Ishikawa (cell line): Measurements from ENCODE around the gene SCGB1A1.

Source experiments
- CEBPB ChIP-seq: IDR thresholded peaks from 2 replicates; pipeline ENCODE4 v1.6.1; 2012
- EGR1 ChIP-seq: IDR thresholded peaks from 2 replicates; pipeline ENCODE4 v1.6.1; 2012
- NFIC ChIP-seq: IDR thresholded peaks from 2 replicates; pipeline ENCODE4 v1.6.1; 2012
- RAD21 ChIP-seq: IDR thresholded peaks from 2 replicates; pipeline ENCODE4 v1.6.1; 2012; ENCODE audit warnings: low read depth
- TEAD4 ChIP-seq: IDR thresholded peaks from 2 replicates; pipeline ENCODE4 v1.6.1; 2012
- YY1 ChIP-seq: IDR thresholded peaks from 2 replicates; pipeline ENCODE4 v1.6.1; 2012; ENCODE audit warnings: low read depth
- TF ChIP-seq, protein P1 (sequence below): IDR thresholded peaks from 2 replicates; pipeline ENCODE4 v1.6.1; 2012
- TF ChIP-seq, protein P2 (sequence below): IDR thresholded peaks from 2 replicates; pipeline ENCODE4 v1.6.1; 2012; ENCODE audit warnings: low read depth, mild to moderate bottlenecking

GRCh38 chr11:62418733-62419132 lies at the start of gene SCGB1A1:
- TF ChIP-seq RAD21 (no peak), EGR1 (no peak), NFIC (no peak), CEBPB (no peak), YY1 (no peak), TEAD4 (no peak)
- TF ChIP-seq, protein P1, sequence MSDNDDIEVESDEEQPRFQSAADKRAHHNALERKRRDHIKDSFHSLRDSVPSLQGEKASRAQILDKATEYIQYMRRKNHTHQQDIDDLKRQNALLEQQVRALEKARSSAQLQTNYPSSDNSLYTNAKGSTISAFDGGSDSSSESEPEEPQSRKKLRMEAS: no peak
- TF ChIP-seq, protein P2, sequence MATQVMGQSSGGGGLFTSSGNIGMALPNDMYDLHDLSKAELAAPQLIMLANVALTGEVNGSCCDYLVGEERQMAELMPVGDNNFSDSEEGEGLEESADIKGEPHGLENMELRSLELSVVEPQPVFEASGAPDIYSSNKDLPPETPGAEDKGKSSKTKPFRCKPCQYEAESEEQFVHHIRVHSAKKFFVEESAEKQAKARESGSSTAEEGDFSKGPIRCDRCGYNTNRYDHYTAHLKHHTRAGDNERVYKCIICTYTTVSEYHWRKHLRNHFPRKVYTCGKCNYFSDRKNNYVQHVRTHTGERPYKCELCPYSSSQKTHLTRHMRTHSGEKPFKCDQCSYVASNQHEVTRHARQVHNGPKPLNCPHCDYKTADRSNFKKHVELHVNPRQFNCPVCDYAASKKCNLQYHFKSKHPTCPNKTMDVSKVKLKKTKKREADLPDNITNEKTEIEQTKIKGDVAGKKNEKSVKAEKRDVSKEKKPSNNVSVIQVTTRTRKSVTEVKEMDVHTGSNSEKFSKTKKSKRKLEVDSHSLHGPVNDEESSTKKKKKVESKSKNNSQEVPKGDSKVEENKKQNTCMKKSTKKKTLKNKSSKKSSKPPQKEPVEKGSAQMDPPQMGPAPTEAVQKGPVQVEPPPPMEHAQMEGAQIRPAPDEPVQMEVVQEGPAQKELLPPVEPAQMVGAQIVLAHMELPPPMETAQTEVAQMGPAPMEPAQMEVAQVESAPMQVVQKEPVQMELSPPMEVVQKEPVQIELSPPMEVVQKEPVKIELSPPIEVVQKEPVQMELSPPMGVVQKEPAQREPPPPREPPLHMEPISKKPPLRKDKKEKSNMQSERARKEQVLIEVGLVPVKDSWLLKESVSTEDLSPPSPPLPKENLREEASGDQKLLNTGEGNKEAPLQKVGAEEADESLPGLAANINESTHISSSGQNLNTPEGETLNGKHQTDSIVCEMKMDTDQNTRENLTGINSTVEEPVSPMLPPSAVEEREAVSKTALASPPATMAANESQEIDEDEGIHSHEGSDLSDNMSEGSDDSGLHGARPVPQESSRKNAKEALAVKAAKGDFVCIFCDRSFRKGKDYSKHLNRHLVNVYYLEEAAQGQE: no peak
